Measurements from ENCODE around the gene DPP6. TPM values are rescaled to one million over a fixed set of nuclear protein-coding genes. Genes with fewer than 3 reads are reported as not detected.

Gene DPP6
- total and polyA plus RNA-seq, 9 of the 15 experiments (the other 6 are each of a cell fraction or from before 2014, with no cell fraction given): not detected

DNA sequence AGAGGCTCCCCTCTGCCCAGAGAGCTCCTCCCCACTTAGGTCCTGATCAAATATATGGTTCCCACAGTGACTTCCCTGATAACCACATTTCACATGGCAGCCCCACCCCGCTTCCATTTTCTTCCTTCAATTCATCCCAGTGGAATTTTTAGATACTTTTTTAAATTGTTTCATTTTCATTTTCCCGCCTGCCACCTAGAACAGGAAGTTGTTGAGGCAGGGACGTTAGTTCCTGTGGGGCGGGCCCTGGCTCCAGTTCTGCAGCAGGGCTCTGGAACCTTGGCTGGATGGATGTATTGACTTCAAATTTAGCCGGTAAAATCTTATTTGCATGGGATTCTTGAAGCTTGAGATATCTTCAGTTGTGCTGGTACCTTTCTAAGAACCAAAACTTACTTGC, 724.2 kb downstream of the DPP6 start:
- POLR2A ChIA-PET: interaction anchor here (0.6 kb wide), 1 partner anchor 120 kb away, joined by 3 read pairs; no protein-coding TSS in a partner anchor
- ATAC-seq: no peak
- Histone ChIP-seq H3K27me3 (ENCODE audit: control insufficient read depth in 2 of 2, insufficient read depth in 2 of 2, low read length in 2 of 2) (peaks cover 2 to 3% of the 10 kb centered on the region in 2 experiments; a peak in 4 of 5 replicates), H3K4me2 (ENCODE audit: insufficient read depth, low read length) (no peak overlapping the region), H3K9me1 (ENCODE audit: control insufficient read depth, insufficient read depth, low read length) (no peaks in the 10 kb centered on the region), H4K20me1 (replicated peaks; ENCODE audit: control insufficient read depth, insufficient read depth, low read length) (no peaks in the 10 kb centered on the region), H3K4me3 (no peak overlapping the region), H3K4me1 (replicated peaks in 1 of 2; ENCODE audit: control insufficient read depth in 2 of 2, insufficient read depth in 2 of 2, low read length in 2 of 2) (no peaks in the 10 kb centered on the region), H3K9me3 (replicated peaks; ENCODE audit: control insufficient read depth, insufficient read depth, low read depth, low read length) (no peaks in the 10 kb centered on the region), H3K9ac (ENCODE audit: insufficient read depth in 1 of 2, low read depth in 2 of 2, low read length in 2 of 2) (no peak overlapping the region), H3K79me2 (ENCODE audit: control insufficient read depth, insufficient read depth, low read length) (no peaks in the 10 kb centered on the region), H3K27ac (ENCODE audit: extremely low read depth, low read depth, low read length) (no peak overlapping the region), H2AFZ (ENCODE audit: low read depth, low read length) (no peak overlapping the region), H3K36me3 (ENCODE audit: control insufficient read depth, insufficient read depth, low read length) (no peaks in the 10 kb centered on the region)
- 2% methylated on average over 5 of the region's 5 CpGs for WGBS (ENCODE audit: insufficient coverage, low coverage, missing lambda C conversion rate)
- intact Hi-C loops (cut with micrococcal nuclease): no loop called here
- no peak for FAIRE-seq
- CTCF ChIA-PET (ENCODE audit: low intra/inter-chr PET ratio): no interaction called here
- no peak for DNase-seq (ENCODE audit: extremely low read depth in 1 of 4, low spot score in 3 of 4)
- TF ChIP-seq ZNF408 (CRISPR knock-in tag; IDR thresholded peaks at IDR 0.05; ENCODE audit: low read depth) (no peak), HSF4 (CRISPR knock-in tag; IDR thresholded peaks at IDR 0.05; ENCODE audit: borderline replicate concordance) (no peak), HCFC1 (IDR thresholded peaks at IDR 0.05; ENCODE audit: low read depth, low read length) (no peak), ZBTB40 (IDR thresholded peaks at IDR 0.05) (peak; percentile 43; the same call in 1 of the 2 replicates), ZBTB40 (CRISPR knock-in tag; IDR thresholded peaks at IDR 0.05) (no peak), GABPA (tag; conservative IDR thresholded peaks at IDR 0.05; ENCODE audit: low read depth) (peak; percentile 58), UBTF (IDR thresholded peaks at IDR 0.05; ENCODE audit: borderline replicate concordance in 1 of 2, low read depth in 2 of 2, low read length in 2 of 2) (no peak)
- TF ChIP-seq, protein P1, sequence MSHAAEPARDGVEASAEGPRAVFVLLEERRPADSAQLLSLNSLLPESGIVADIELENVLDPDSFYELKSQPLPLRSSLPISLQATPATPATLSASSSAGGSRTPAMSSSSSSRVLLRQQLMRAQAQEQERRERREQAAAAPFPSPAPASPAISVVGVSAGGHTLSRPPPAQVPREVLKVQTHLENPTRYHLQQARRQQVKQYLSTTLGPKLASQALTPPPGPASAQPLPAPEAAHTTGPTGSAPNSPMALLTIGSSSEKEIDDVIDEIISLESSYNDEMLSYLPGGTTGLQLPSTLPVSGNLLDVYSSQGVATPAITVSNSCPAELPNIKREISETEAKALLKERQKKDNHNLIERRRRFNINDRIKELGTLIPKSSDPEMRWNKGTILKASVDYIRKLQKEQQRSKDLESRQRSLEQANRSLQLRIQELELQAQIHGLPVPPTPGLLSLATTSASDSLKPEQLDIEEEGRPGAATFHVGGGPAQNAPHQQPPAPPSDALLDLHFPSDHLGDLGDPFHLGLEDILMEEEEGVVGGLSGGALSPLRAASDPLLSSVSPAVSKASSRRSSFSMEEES (CRISPR knock-in tag; IDR thresholded peaks at IDR 0.05): no peak
- no TSS peak for BruUV-seq (replicated peaks)
- in situ Hi-C loops (cut with MboI): loop anchor here (25.0 kb wide), 1 partner anchor 714 kb away; the partner anchor contains the start of gene DPP6
